Mesenchymal stem cell (in vitro differentiated cells and primary cell): ENCODE measurements around the gene FBL.

ENCODE experiments used
- DNase-seq: peaks from one replicate; pipeline ENCODE4 v3.0.0-alpha.2; 2013
- H2AFZ ChIP-seq: one replicate; pipeline ENCODE4 v1.6.1; 2013; ENCODE audit warnings: low read depth, mild to moderate bottlenecking, control low read depth, inconsistent platforms, low read length, moderate library complexity
- H2AK5ac ChIP-seq: 2 replicates; pipeline ENCODE4 v1.6.1; 2013; ENCODE audit warnings: low read length, moderate library complexity, mild to moderate bottlenecking, inconsistent platforms; ENCODE audit not compliant: severe bottlenecking
- H2BK120ac ChIP-seq: one replicate; pipeline ENCODE4 v1.6.1; 2013; ENCODE audit warnings: low read depth, mild to moderate bottlenecking, inconsistent platforms, low read length, moderate library complexity
- H2BK12ac ChIP-seq, 2 experiments: one replicate each; pipeline ENCODE4 v1.6.1; 2013; ENCODE audit warnings: inconsistent platforms in 2 of 2, low read length in 2 of 2, mild to moderate bottlenecking in 2 of 2, moderate library complexity in 2 of 2, control low read depth in 1 of 2
- H2BK15ac ChIP-seq: one replicate; pipeline ENCODE4 v1.6.1; 2013; ENCODE audit warnings: mild to moderate bottlenecking, low read depth, inconsistent platforms; ENCODE audit not compliant: poor library complexity, severe bottlenecking
- H2BK5ac ChIP-seq: 2 replicates; pipeline ENCODE4 v1.6.1; 2013; ENCODE audit warnings: low read depth, mild to moderate bottlenecking, low read length, control low read depth, inconsistent platforms; ENCODE audit not compliant: poor library complexity, severe bottlenecking
- H3K14ac ChIP-seq, 2 experiments: one replicate each; pipeline ENCODE4 v1.6.1; 2013; ENCODE audit warnings: inconsistent platforms in 2 of 2, low read length in 2 of 2, control low read depth in 1 of 2, mild to moderate bottlenecking in 1 of 2, moderate library complexity in 1 of 2
- H3K18ac ChIP-seq, 2 experiments: one replicate each; pipeline ENCODE4 v1.6.1; 2013; ENCODE audit warnings: inconsistent platforms in 2 of 2, low read length in 2 of 2, control low read depth in 1 of 2, low read depth in 1 of 2, mild to moderate bottlenecking in 1 of 2
- H3K23ac ChIP-seq, 2 experiments: one replicate each; pipeline ENCODE4 v1.6.1; 2013; ENCODE audit warnings: inconsistent platforms in 2 of 2, low read length in 2 of 2, mild to moderate bottlenecking in 2 of 2, moderate library complexity in 2 of 2, control low read depth in 1 of 2
- H3K27ac ChIP-seq: 2 replicates; pipeline ENCODE4 v1.5.1; 2013; ENCODE audit warnings: mild to moderate bottlenecking, moderate library complexity, low read length, control low read depth, inconsistent platforms; ENCODE audit not compliant: poor library complexity, severe bottlenecking
- H3K27me3 ChIP-seq, 2 experiments: 2 replicates each; pipeline versions ENCODE4 v1.6.1 to v1.7.0; 2013; ENCODE audit warnings: low read length in 2 of 2, mild to moderate bottlenecking in 2 of 2, moderate library complexity in 2 of 2, control low read depth in 1 of 2, inconsistent platforms in 1 of 2; ENCODE audit not compliant: control insufficient read depth in 1 of 2, insufficient read depth in 1 of 2
- H3K36me3 ChIP-seq, 2 experiments: 2 replicates each; pipeline versions ENCODE4 v1.6.1 to v1.7.0; 2013; ENCODE audit warnings: low read length in 2 of 2, control low read depth in 1 of 2, inconsistent platforms in 1 of 2, low read depth in 1 of 2, mild to moderate bottlenecking in 1 of 2; ENCODE audit not compliant: insufficient read depth in 2 of 2, control insufficient read depth in 1 of 2
- H3K4ac ChIP-seq, 2 experiments: one replicate each; pipeline ENCODE4 v1.6.1; 2013; ENCODE audit warnings: inconsistent platforms in 2 of 2, low read length in 2 of 2, mild to moderate bottlenecking in 2 of 2, moderate library complexity in 2 of 2, control low read depth in 1 of 2, low read depth in 1 of 2
- H3K4me1 ChIP-seq: 2 replicates; pipeline ENCODE4 v1.6.1; 2013; ENCODE audit warnings: low read depth, low read length, control low read depth; ENCODE audit not compliant: control insufficient read depth, insufficient read depth
- H3K4me2 ChIP-seq: 2 replicates; pipeline ENCODE4 v1.6.1; 2013; ENCODE audit warnings: low read length, mild to moderate bottlenecking, inconsistent platforms; ENCODE audit not compliant: poor library complexity, severe bottlenecking
- H3K4me3 ChIP-seq, 2 experiments: 2 replicates each; pipeline versions ENCODE4 v1.5.1 to v1.7.0; 2013; ENCODE audit warnings: low read length in 2 of 2, mild to moderate bottlenecking in 2 of 2, control low read depth in 1 of 2, low read depth in 1 of 2; ENCODE audit not compliant: insufficient read depth in 1 of 2
- H3K79me1 ChIP-seq: replicated peaks from 2 replicates; pipeline ENCODE4 v1.6.1; 2013; ENCODE audit warnings: mild to moderate bottlenecking, control low read depth, low read length, inconsistent platforms; ENCODE audit not compliant: poor library complexity, severe bottlenecking
- H3K9ac ChIP-seq: 2 replicates; pipeline ENCODE4 v1.7.0; 2013; ENCODE audit warnings: mild to moderate bottlenecking, low read length, moderate library complexity
- H3K9me3 ChIP-seq: 2 replicates; pipeline ENCODE4 v1.7.0; 2013; ENCODE audit warnings: mild to moderate bottlenecking, low read length; ENCODE audit not compliant: control insufficient read depth
- H4K8ac ChIP-seq: one replicate; pipeline ENCODE4 v1.6.1; 2013; ENCODE audit warnings: inconsistent platforms, mild to moderate bottlenecking, low read length, moderate library complexity
- H4K91ac ChIP-seq: one replicate; pipeline ENCODE4 v1.6.1; 2013; ENCODE audit warnings: mild to moderate bottlenecking, low read length, inconsistent platforms
- WGBS: methylation state at CpG from one replicate; pipeline ENCODE4 v1.1.7; 2013; ENCODE audit warnings: mixed read lengths; 5-methylcytosine and 5-hydroxymethylcytosine counted together

FBL gene

DNA sequence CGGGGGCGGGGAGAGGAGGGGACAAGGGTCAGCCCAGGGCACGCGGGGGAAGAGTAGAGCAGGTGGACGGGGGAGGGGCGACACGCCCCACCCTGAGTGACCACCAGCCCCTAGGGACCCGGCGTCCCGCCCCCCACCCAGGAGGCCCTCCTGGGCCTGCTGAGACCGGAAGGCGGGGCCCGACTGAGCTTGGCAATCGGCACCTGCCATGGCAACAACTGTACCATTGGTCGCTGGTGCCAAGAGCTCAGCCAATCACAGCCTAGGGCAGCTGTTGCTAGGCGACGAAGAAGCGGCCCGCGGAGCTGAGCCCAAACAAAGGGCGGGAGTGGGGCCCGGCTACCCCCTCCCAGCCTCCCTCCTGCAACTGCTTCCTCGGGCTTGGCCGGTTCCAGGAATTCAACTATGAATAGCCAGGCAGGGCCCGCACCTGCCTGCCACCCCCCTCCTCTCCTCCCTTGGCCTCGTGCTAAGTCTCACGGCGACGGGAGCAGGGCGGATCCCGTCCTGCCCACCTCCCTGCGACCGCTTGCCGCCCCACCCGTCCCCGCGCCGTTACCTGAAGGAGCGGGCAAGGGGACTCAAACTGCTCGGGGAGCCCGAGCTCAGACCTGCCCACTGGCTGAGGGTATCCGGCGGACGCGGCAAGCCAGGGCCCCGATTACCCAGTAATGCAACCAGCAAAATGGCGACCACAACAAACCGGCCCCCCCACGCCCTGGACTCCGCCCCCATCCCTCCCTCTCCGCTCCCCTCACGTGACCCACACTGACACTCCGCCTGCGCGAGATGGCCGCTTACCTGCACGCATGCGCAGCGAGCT, 12.5 kb downstream of the FBL start, which contains the start of gene DYRK1B:
Gene DYRK1B (minus strand): TSS at position 699 of the 823 bp plus-strand sequence. CDS start 2,295 bp downstream, outside the sequence.
- H3K9ac ChIP-seq, result peak within 1 kb of the TSS; percentile 98
- peaks cover 30% of the 10 kb centered on the region for H3K79me1 ChIP-seq
- peak within 1 kb of the TSS; percentile 95 for H4K8ac ChIP-seq
- peaks cover 14% of the 10 kb centered on the region for H3K4me1 ChIP-seq
- DNase-seq, result peak; percentile 97
- peak within 1 kb of the TSS; percentile 67 to 93 for H3K18ac ChIP-seq
- H2AFZ ChIP-seq, result peak within 1 kb of the TSS; percentile 58
- peak within 1 kb of the TSS; percentile 23 for H2AK5ac ChIP-seq
- peak within 1 kb of the TSS; percentile 91 for H2BK15ac ChIP-seq
- peak within 1 kb of the TSS; percentile 31 to 79 for H2BK12ac ChIP-seq
- H3K36me3 ChIP-seq, result peaks cover 57 to 75% of the 10 kb centered on the region in 2 experiments
- WGBS, result under 1% methylated on average over 45 of the region's 59 CpGs
- peak within 1 kb of the TSS in 1 of 2 experiments; percentile 77 for H3K23ac ChIP-seq
- peak within 1 kb of the TSS; percentile 99 for H4K91ac ChIP-seq
- H3K4me3 ChIP-seq, result peak within 1 kb of the TSS; percentile 77 to 96
- no peaks in the 10 kb centered on the region for H3K27me3 ChIP-seq
- H3K4me2 ChIP-seq, result peak within 1 kb of the TSS; percentile 71
- peak within 1 kb of the TSS; percentile 92 to 94 for H3K4ac ChIP-seq
- peak within 1 kb of the TSS in 1 of 2 experiments; percentile 83 for H3K14ac ChIP-seq
- no peaks in the 10 kb centered on the region for H3K9me3 ChIP-seq
- H2BK120ac ChIP-seq, result peak within 1 kb of the TSS; percentile 96
- peak within 1 kb of the TSS; percentile 75 for H2BK5ac ChIP-seq
- peak within 1 kb of the TSS; percentile 69 for H3K27ac ChIP-seq

DNA sequence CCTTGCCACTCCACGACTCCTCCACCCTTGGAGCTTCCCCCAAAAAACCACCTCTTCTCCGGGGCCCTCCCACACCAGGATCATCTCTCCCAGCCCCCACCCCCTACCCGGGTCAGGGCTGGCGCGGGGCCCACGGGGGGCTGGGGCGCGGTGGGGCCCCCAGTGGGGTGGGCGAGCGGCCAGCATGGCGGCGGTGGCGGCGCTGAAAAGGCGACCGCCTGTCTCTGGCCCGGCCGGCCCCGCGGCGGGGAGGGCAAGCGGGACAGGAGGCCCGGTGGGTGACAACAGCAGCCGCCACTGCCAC, 13.1 kb downstream of the FBL start:
- peak overlapping the region; percentile 4 to 93 for H3K18ac ChIP-seq
- peak overlapping the region; percentile 77 to 96 for H3K4me3 ChIP-seq
- H4K91ac ChIP-seq, result peak overlapping the region; percentile 94
- peak overlapping the region; percentile 91 for H2BK15ac ChIP-seq
- peaks cover 18% of the 10 kb centered on the region for H3K4me1 ChIP-seq
- 6% methylated on average over 16 of the region's 24 CpGs for WGBS
- H3K4me2 ChIP-seq, result peak overlapping the region; percentile 71
- peak overlapping the region in 1 of 2 experiments; percentile 83 for H3K14ac ChIP-seq
- H3K9ac ChIP-seq, result peak overlapping the region; percentile 98
- H3K4ac ChIP-seq, result peak overlapping the region in 1 of 2 experiments; percentile 92
- no peaks in the 10 kb centered on the region for H3K27me3 ChIP-seq
- H2BK12ac ChIP-seq, result peak overlapping the region; percentile 21 to 31
- H2AFZ ChIP-seq, result peak overlapping the region; percentile 58
- H2AK5ac ChIP-seq, result peak overlapping the region; percentile 7
- peak overlapping the region; percentile 79 for H4K8ac ChIP-seq
- H3K79me1 ChIP-seq, result peaks cover 31% of the 10 kb centered on the region
- H2BK120ac ChIP-seq, result peak overlapping the region; percentile 96
- peak overlapping the region; percentile 47 for H3K27ac ChIP-seq
- H3K9me3 ChIP-seq, result no peaks in the 10 kb centered on the region
- DNase-seq, result no peak
- peaks cover 58 to 75% of the 10 kb centered on the region in 2 experiments for H3K36me3 ChIP-seq
- peak overlapping the region in 1 of 2 experiments; percentile 77 for H3K23ac ChIP-seq
- H2BK5ac ChIP-seq, result peak overlapping the region; percentile 75

DNA sequence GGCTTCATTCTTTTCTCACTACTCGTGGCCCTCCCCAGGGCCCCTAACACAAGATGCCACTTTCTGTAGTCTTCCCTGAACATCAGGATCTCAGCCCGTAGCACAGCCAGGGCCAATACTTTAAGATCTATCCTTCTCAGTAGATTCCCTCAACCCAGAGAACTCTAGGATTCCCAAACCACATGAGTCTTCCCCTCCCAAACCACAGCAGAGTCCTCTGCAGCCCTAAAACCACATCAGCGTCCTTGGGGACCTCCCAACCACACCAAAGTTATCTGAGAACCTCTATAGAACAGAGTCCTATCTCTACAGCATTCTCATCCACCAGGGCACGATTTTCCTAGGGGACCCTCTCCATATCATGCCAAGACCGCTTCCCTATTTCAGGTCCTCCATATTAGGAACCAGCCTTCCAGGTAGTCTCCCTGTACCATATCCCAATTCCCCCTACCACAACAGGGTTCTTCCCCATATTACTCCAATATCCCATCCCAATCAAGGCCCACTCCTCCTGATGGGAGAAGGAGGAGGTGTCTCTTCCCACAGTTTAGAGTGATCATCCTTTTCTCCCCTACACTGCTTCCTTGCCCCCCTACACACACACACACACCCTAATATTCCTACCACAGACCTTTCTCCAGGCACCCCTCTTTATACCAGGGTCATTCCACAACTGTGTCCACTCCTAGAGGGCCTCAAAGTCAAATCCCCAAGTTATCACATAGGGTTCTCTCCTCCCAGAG, 13.7 kb downstream of the FBL start:
- H2AFZ ChIP-seq, result no peak overlapping the region
- H2AK5ac ChIP-seq, result peak overlapping the region; percentile 7
- H3K23ac ChIP-seq, result no peak overlapping the region
- H3K9me3 ChIP-seq, result no peaks in the 10 kb centered on the region
- H4K91ac ChIP-seq, result no peak overlapping the region
- H2BK120ac ChIP-seq, result no peak overlapping the region
- peak overlapping the region in 1 of 2 experiments; percentile 22 for H3K4ac ChIP-seq
- H3K27me3 ChIP-seq, result no peaks in the 10 kb centered on the region
- H3K36me3 ChIP-seq, result peaks cover 59 to 75% of the 10 kb centered on the region in 2 experiments
- H3K79me1 ChIP-seq, result peaks cover 34% of the 10 kb centered on the region
- no peak overlapping the region for H2BK5ac ChIP-seq
- no peak overlapping the region for H2BK15ac ChIP-seq
- H3K18ac ChIP-seq, result peak overlapping the region; percentile 4 to 79
- no peak overlapping the region for H4K8ac ChIP-seq
- WGBS, result 89% methylated on average over 5 of the region's 5 CpGs
- H3K27ac ChIP-seq, result peak overlapping the region; percentile 47
- H3K9ac ChIP-seq, result peak overlapping the region; percentile 98
- H3K4me2 ChIP-seq, result peak overlapping the region; percentile 71
- DNase-seq, result peak; percentile 19
- H2BK12ac ChIP-seq, result peak overlapping the region; percentile 21 to 28
- peak overlapping the region; percentile 77 to 96 for H3K4me3 ChIP-seq
- H3K4me1 ChIP-seq, result peaks cover 19% of the 10 kb centered on the region
- peak overlapping the region in 1 of 2 experiments; percentile 48 for H3K14ac ChIP-seq

GRCh38 chr19:39831679-39832078, 14.5 kb downstream of the FBL start:
- Histone ChIP-seq H2BK12ac (no peak overlapping the region), H3K4me2 (peak overlapping the region; percentile 71), H3K4me1 (peaks cover 19% of the 10 kb centered on the region), H3K9ac (peak overlapping the region; percentile 98), H2BK120ac (no peak overlapping the region), H4K91ac (no peak overlapping the region), H2BK15ac (no peak overlapping the region), H4K8ac (no peak overlapping the region), H3K79me1 (peaks cover 36% of the 10 kb centered on the region), H3K9me3 (no peaks in the 10 kb centered on the region), H3K4me3 (peak overlapping the region in 1 of 2 experiments; percentile 96), H3K23ac (no peak overlapping the region), H3K27ac (no peak overlapping the region), H2AFZ (no peak overlapping the region), H3K14ac (no peak overlapping the region), H2BK5ac (no peak overlapping the region), H3K4ac (no peak overlapping the region), H3K18ac (no peak overlapping the region), H2AK5ac (no peak overlapping the region), H3K36me3 (peaks cover 63 to 73% of the 10 kb centered on the region in 2 experiments), H3K27me3 (no peaks in the 10 kb centered on the region)
- 98% methylated on average over 16 of the region's 16 CpGs for WGBS
- no peak for DNase-seq
